ENCODE data around the gene SCN2B.
"Not testable (repeated sequence)": the region's sequence is repeated elsewhere in the genome, so short reads cannot be mapped to it uniquely, and the experiment has no call there.

The SCN2B gene

GRCh38 chr11:118206391-118207031 lies 30.1 kb upstream of the SCN2B start:
- no peak for DNase-seq

- DNase-seq: no peak
These were observed 29.4 kb upstream of the SCN2B start for GRCh38 chr11:118205606-118206378.

GRCh38 chr11:118202599-118203422 lies 26.4 kb upstream of the SCN2B start:
- DNase-seq: peak; percentile 68

GRCh38 chr11:118201966-118202365 lies 25.5 kb upstream of the SCN2B start:
- no peak for DNase-seq

GRCh38 chr11:118200901-118201680 lies 24.7 kb upstream of the SCN2B start:
- DNase-seq: peak; percentile 79

GRCh38 chr11:118200497-118200896 lies 24.1 kb upstream of the SCN2B start:
- no peak for DNase-seq

- no peak for DNase-seq
These were observed 22.7 kb upstream of the SCN2B start for GRCh38 chr11:118199135-118199534.

GRCh38 chr11:118198370-118198769 lies 21.9 kb upstream of the SCN2B start:
- peak; percentile 84 for DNase-seq

GRCh38 chr11:118194835-118195627 lies 18.6 kb upstream of the SCN2B start:
- DNase-seq: no peak

GRCh38 chr11:118193910-118194566 lies 17.6 kb upstream of the SCN2B start:
- no peak for DNase-seq

- not testable (repeated sequence) for DNase-seq
These were observed 16.4 kb upstream of the SCN2B start for GRCh38 chr11:118192817-118193216.

GRCh38 chr11:118190942-118191506 lies 14.6 kb upstream of the SCN2B start:
- not testable (repeated sequence) for DNase-seq

GRCh38 chr11:118186346-118187107 lies 10.1 kb upstream of the SCN2B start:
- DNase-seq: no peak

- no peak for DNase-seq
These were observed 8.5 kb upstream of the SCN2B start for GRCh38 chr11:118184784-118185579.

- not testable (repeated sequence) for DNase-seq
These were observed 7.3 kb upstream of the SCN2B start for GRCh38 chr11:118183691-118184090.

GRCh38 chr11:118180300-118180703 lies 3.9 kb upstream of the SCN2B start:
- DNase-seq: peak; percentile 14

GRCh38 chr11:118176778-118177134 lies 317 bp upstream of the SCN2B start:
- DNase-seq: no peak

- DNase-seq: no peak
These were observed 1.1 kb downstream of the SCN2B start for GRCh38 chr11:118175031-118175992.

Measured in stimulated activated CD4-positive, alpha-beta T cell treated with anti-CD3 and anti-CD28 coated beads, Interleukin-1b, Interleukin-23, amount 100 ng/mL, for 48 hours (primary cell).